Measurements from ENCODE around the gene ENO4.

The ENO4 gene

GRCh38 chr10:116829711-116830110 is 19.6 kb upstream of the ENO4 start:
- DNase-seq (ENCODE audit: low read depth in 1 of 2, low spot score in 1 of 2), result no peak

GRCh38 chr10:116831086-116831485 is 18.2 kb upstream of the ENO4 start:
- DNase-seq (ENCODE audit: low read depth in 1 of 2, low spot score in 1 of 2), result no peak

GRCh38 chr10:116831790-116832189 is 17.5 kb upstream of the ENO4 start:
- DNase-seq (ENCODE audit: low read depth in 1 of 2, low spot score in 1 of 2), result no peak

GRCh38 chr10:116833986-116834985 is 15.0 kb upstream of the ENO4 start:
- no peak for DNase-seq (ENCODE audit: low read depth in 1 of 2, low spot score in 1 of 2)

- no peak for DNase-seq (ENCODE audit: low read depth in 1 of 2, low spot score in 1 of 2)
Observed at GRCh38 chr10:116835658-116836057, 13.6 kb upstream of the ENO4 start.

- DNase-seq (ENCODE audit: low read depth in 1 of 2, low spot score in 1 of 2), result no peak
Observed at GRCh38 chr10:116836083-116836482, 13.2 kb upstream of the ENO4 start.

GRCh38 chr10:116836902-116837523 is 12.3 kb upstream of the ENO4 start:
- DNase-seq (ENCODE audit: low read depth in 1 of 2, low spot score in 1 of 2), result no peak

GRCh38 chr10:116838143-116838725 is 11.1 kb upstream of the ENO4 start:
- no peak for DNase-seq (ENCODE audit: low read depth in 1 of 2, low spot score in 1 of 2)

GRCh38 chr10:116840389-116841075 is 8.8 kb upstream of the ENO4 start:
- DNase-seq (ENCODE audit: low read depth in 1 of 2, low spot score in 1 of 2), result no peak

- no peak for DNase-seq (ENCODE audit: low read depth in 1 of 2, low spot score in 1 of 2)
Observed at GRCh38 chr10:116845823-116846222, 3.5 kb upstream of the ENO4 start.

GRCh38 chr10:116848032-116848943 is 1.0 kb upstream of the ENO4 start:
- DNase-seq (ENCODE audit: low read depth in 1 of 2, low spot score in 1 of 2), result peak in 1 of 2 donors; percentile 7

- no peak for DNase-seq (ENCODE audit: low read depth in 1 of 2, low spot score in 1 of 2)
Observed at GRCh38 chr10:116848944-116849247, 403 bp upstream of the ENO4 start.

- DNase-seq (ENCODE audit: low read depth in 1 of 2, low spot score in 1 of 2), result no peak
Observed at GRCh38 chr10:116850058-116850611, 836 bp downstream of the ENO4 start.

GRCh38 chr10:116852246-116852645 is 2.9 kb downstream of the ENO4 start:
- DNase-seq (ENCODE audit: low read depth in 1 of 2, low spot score in 1 of 2), result no peak

- DNase-seq (ENCODE audit: low read depth in 1 of 2, low spot score in 1 of 2), result no peak
Observed at GRCh38 chr10:116853287-116853686, 4.0 kb downstream of the ENO4 start.

GRCh38 chr10:116853701-116854100 is 4.4 kb downstream of the ENO4 start:
- no peak for DNase-seq (ENCODE audit: low read depth in 1 of 2, low spot score in 1 of 2)

- DNase-seq (ENCODE audit: low read depth in 1 of 2, low spot score in 1 of 2), result no peak
Observed at GRCh38 chr10:116857156-116857555, 7.9 kb downstream of the ENO4 start.

- DNase-seq (ENCODE audit: low read depth in 1 of 2, low spot score in 1 of 2), result no peak
Observed at GRCh38 chr10:116861796-116862195, 12.5 kb downstream of the ENO4 start.

- DNase-seq (ENCODE audit: low read depth in 1 of 2, low spot score in 1 of 2), result no peak
Observed at GRCh38 chr10:116864436-116864835, 15.1 kb downstream of the ENO4 start.

- no peak for DNase-seq (ENCODE audit: low read depth in 1 of 2, low spot score in 1 of 2)
Observed at GRCh38 chr10:116866066-116866465, 16.8 kb downstream of the ENO4 start.
